ENCODE measurements around the gene SRP68.

SRP68 gene

GRCh38 chr17:76072148-76072858, at the start of gene SRP68:
SRP68 (minus strand) TSS chr17:76072517; CDS start chr17:76072491, 26 bp downstream.
- peak; percentile 86 to 87 for DNase-seq

GRCh38 chr17:76121932-76122430, 49.7 kb upstream of the SRP68 start:
- no peak for DNase-seq

- DNase-seq: no peak
Measured at GRCh38 chr17:76120658-76121008, 48.3 kb upstream of the SRP68 start.

GRCh38 chr17:76119409-76120371, 47.4 kb upstream of the SRP68 start:
- DNase-seq: no peak

- no peak for DNase-seq
Measured at GRCh38 chr17:76115138-76115754, 42.9 kb upstream of the SRP68 start.

GRCh38 chr17:76111956-76112355, 39.6 kb upstream of the SRP68 start:
- DNase-seq: no peak

- DNase-seq: peak in 1 of 2 donors; percentile 50
Measured at GRCh38 chr17:76107509-76107908, 35.2 kb upstream of the SRP68 start.

GRCh38 chr17:76106703-76107102, 34.4 kb upstream of the SRP68 start:
- DNase-seq: no peak

- DNase-seq: no peak
Measured at GRCh38 chr17:76104896-76105231, 32.5 kb upstream of the SRP68 start.

GRCh38 chr17:76104140-76104895, 32.0 kb upstream of the SRP68 start:
- no peak for DNase-seq

- DNase-seq: peak; percentile 91 to 94
Measured at GRCh38 chr17:76103274-76104139, 31.2 kb upstream of the SRP68 start, which contains the start of gene EXOC7. EXOC7 (minus strand) TSS chr17:76103787; CDS start chr17:76103692, 95 bp downstream.

GRCh38 chr17:76102944-76103273, 30.6 kb upstream of the SRP68 start:
- DNase-seq: no peak

- DNase-seq: no peak
Measured at GRCh38 chr17:76097716-76098295, 25.5 kb upstream of the SRP68 start.

- DNase-seq: no peak
Measured at GRCh38 chr17:76095943-76096342, 23.6 kb upstream of the SRP68 start.

GRCh38 chr17:76094046-76094445, 21.7 kb upstream of the SRP68 start:
- no peak for DNase-seq

- no peak for DNase-seq
Measured at GRCh38 chr17:76092526-76093413, 20.5 kb upstream of the SRP68 start.

GRCh38 chr17:76091526-76092286, 19.4 kb upstream of the SRP68 start:
- no peak for DNase-seq

GRCh38 chr17:76090517-76091129, 18.3 kb upstream of the SRP68 start:
- DNase-seq: no peak
